T-helper 9 cell (primary cell): ENCODE measurements around the gene SUMF1.
"Not testable (repeated sequence)": the region's sequence is repeated elsewhere in the genome, so short reads cannot be mapped to it uniquely, and the experiment has no call there.

Experiments
- DNase-seq: peaks from one replicate; pipeline ENCODE4 v3.0.0-alpha.2; 2020

SUMF1 gene

DNA sequence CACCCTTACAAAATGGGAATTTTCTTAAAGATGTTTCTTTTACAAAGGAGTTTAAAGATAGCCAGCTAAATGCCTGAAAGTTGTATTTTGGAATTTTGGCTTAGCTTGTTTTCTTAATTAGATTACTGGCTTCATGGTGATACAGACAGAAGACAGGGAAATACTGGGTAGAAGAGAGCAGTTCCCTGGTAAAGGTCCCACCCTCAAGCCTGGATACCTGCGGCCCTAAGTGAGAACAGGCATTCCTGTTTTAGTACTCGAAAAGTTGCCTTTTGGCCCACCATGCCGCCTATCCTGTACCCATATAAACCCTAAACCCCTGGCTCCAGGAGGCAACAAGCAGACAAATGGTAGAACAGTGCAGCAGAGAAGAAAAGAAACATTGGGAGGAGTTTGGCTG, 134.5 kb downstream of the SUMF1 start:
- DNase-seq: no peak

DNA sequence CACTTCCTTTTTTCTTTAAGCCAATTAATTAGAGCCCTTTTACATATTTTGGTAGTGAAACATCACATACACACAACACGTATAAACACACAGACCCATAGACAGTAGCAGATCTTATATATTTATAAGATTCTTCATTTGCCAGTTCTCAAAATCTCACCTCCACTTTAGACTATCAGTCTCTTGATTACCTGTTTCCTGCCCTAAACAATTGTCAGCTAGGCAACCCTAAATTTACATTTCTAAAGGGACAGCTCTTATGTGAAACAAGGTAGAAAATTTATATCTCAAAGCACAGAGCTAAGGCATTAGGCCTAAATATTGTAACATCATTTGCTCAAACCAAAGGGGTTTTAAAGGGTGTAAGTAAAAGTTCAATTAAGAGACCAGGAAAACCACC, 135.0 kb downstream of the SUMF1 start:
- no peak for DNase-seq

DNA sequence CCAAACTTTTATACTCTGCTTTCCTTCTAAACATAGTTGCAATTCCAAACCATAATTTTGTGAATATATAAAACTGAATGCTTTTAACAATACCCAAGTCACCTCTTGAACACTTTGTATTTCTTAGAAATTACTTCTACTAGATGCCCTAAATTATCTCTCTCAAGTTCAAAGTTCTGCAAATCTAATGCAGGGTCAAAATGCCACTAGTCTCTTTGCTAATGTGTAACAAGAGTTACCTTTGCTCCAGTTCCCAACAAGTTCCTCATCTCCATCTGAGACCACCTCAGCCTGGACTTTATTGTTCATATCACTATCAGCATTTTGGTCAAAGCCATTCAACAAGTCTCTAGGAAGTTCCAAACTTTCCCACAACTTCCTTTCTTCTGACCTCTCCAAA, 137.3 kb downstream of the SUMF1 start:
- not testable (repeated sequence) for DNase-seq

DNA sequence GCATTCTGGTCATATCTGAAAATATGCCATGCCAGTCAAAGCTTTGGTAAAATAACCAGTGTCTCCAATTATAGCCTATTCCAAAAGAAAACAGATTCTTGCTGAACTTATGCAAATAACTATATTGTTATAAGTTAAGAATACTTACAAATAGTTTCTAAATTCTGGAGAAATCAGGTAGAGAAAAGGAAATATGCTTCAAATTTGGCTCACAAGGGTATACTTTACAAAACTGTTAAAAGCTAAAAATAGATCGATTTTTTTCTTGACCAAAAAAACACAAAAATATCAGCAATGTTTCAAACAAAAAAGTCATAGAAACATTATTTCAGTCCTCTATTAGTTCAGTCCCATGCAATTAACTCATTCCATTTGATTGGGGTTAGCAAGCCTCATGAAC, 140.2 kb downstream of the SUMF1 start:
- no peak for DNase-seq

DNA sequence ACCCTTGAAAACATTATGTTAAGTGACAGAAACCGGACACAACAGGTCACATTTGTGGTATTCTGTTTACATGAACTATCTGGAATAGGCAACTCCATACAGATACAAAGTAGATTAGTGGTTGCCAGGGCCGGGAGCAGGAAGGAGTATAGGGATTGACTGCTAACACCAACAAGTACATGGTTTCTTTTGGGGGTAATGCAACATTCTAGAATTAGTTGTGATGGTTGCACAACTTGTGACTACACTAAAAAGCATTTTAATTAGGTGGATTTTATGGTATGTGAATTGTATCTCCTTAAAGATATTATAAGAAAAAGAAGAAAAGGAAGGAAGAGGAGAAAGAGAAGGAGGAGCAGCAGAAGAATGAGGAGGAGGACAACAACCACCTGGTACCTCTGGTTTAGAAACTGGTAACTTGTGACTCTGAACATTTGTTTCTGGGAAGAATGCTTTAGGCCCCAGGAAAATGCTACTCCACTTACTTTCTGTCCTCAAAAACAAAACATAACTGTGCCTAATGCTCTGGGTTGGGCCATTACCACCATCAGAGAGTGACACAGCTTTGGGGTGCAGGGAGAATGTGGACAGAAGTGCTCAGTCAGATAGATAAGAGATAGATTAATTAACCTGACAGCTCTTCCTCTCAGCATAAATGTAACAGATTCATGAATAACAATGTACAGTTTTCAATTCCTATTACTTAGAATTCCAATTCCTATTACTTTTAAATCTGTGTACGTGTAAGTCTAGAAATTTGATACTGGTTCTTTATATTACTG, 143.6 kb downstream of the SUMF1 start:
- DNase-seq: no peak

DNA sequence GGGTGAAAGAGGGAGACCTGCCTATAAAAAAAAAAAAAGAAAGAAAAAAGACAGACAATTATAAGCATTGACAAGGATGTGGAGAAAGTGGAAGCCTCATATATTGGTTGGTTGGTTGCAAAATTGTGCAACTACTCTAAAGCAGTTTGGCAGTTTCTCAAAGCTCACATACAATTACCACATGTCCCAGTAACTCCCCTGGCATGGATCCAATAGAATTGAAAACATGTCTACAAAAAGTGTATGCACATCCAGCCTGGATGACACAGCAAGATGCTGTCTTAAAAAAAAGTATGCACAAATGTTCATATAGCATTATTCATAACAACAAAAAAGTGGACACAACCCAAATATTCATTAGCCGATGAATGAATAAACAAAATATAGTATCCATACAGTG, 144.4 kb downstream of the SUMF1 start:
- DNase-seq: no peak

DNA sequence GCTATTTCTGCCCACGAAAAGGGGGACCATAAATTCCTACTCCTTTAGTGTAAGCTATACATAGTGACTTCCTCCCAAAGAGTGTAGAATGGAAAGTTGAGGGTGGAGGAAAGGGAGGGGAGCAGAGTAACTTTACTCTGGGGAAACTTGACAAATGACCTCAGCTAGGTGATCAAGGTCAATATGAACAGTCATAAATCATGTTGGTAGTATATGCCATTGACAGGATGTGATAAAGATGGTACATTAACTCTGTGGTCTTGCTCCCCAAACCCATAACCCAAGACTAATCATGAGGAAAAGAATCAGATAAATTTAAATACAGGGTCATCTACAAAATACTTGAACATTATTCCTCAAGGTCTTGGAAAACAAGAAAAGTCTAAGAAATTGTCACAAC, 145.3 kb downstream of the SUMF1 start:
- DNase-seq: no peak

DNA sequence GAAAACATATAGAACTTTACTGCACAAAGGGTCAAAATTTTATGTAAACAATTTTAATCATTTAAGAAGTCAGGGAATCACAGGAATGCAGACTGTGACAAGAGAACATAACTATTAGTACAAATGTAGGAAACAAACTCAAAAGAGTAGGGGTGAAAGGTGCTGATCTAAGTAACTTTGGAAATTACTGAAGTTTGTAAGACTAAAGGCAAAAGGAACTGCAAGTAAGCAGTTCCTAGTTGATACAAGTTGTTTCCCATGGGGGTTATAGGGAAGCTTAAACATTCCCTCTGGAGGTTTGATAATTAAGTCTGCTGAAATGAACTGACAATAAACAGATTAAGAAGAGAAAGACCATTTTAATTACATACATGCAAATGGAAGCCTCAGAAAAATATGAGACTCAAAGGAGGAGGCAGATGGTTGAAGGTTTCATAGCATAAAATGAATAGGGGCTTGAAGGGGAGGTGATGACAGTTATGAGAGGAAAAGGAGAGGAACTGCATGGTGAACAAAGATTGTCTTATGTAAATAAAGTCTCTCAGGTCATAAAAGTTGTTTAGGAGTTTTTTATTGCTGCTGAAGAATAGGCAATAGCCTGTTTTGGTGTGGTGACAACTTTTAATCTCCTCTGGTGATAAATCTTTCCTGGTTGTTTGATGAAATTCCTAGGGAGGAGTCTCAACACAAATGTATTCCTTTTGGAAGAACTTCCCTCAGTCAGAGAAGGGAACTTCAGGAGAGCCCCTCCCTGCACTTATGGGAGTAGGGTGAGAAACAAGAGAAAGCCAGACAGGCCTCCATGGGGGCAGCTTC, 146.8 kb downstream of the SUMF1 start:
- DNase-seq: no peak

DNA sequence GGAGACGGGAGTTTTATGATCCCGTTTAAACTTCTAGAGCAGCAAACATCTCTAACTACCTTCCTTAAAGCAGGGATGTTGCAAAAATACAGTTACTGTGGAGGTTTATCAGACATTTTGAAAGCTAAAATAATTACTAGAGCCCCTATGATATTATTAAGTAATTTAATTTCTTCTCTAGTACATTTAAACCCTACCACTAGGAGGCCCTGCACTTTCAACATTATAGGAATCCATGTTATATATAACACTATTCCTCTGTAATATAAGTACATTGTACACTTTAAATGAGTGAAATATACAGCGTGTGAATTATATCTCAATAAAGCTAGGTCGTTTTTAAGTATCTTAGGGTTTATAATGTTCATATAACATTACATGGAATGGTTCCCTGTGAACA, 152.4 kb downstream of the SUMF1 start:
- DNase-seq: no peak

DNA sequence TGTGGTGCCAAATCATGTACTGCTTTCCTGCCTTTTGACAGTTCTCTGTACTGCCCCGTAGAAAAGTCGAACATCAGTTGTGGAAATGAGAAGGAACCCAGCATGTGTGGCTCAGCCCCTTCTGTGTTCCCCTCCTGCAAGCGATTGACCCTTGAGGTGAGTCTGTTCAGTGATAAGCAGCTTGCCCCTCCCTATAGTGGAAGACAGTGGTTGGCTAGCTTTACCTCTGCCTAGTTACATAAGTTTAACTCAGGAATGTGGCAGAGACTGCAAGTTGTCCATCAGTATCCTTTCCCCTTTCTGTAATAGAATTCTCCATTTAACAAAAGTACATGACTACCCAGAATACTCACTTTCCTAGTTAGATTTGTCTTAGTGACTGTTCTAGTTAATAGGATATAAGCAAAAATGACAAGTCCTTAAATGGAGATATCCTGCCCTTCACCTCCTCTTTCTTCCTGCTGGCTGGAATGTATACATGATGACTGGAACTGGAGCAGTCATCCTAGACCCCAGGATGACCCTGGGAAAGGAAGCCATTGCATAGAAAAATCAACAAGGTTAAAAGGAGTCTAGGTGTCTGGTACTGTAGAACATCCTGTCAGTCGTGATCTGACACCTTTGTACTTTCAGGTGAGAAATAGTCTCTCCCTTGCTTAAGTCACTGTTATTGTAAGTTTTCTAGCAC, 153.3 kb downstream of the SUMF1 start:
- DNase-seq: no peak

DNA sequence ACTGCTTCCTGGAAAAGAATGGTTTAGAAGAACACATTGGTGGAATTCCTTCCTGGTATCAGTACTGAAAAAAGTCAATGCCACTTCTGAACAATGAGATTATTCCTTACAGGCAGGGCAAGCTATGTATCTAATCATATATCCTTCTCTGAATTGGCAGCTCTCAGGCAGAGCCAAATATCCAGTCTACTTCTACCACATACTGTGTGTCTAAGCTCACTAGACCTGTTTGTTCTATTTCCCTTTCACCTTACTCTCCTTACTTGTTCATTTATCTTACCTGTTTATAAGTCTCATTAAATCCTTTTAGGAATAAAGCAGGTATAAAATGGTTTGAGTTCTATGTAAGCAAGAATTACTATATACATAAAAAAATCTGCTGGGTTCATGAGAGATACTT, 155.6 kb downstream of the SUMF1 start:
- no peak for DNase-seq
